Left kidney (tissue), 8 donors: ENCODE measurements around the gene ABCA7. TPM values are rescaled to one million over a fixed set of nuclear protein-coding genes. Genes with fewer than 3 reads are reported as not detected.
A peak's percentile ranks its signal among the peaks of the same experiment; 100 is the strongest.

Experiments
- DNase-seq: peaks from one replicate; pipeline ENCODE4 v3.0.0-alpha.2; 2013
- long read RNA-seq, 8 donors: transcript quantifications; one replicate each; lab custom pipeline, GENCODE V29; 2026
- polyA plus RNA-seq: library from polyadenylated mRNA; unstranded; fragments of 120-200 nt; gene quantifications from one replicate; pipeline ENCODE4 v1.2.1, GENCODE V29; 2013; ENCODE audit not compliant: insufficient read length

Gene ABCA7
- polyA plus RNA-seq: 7.6 TPM
- long read RNA-seq, donor 1: 0 reads
- long read RNA-seq, donor 2: 0 reads
- long read RNA-seq, donor 3: 0 reads
- long read RNA-seq, donor 4: 0 reads
- long read RNA-seq, donor 5: 0 reads
- long read RNA-seq, donor 6: 0 reads
- long read RNA-seq, donor 7: 0 reads
- long read RNA-seq, donor 8: 0 reads

GRCh38 chr19:1039646-1040475 lies at the start of gene ABCA7:
Gene ABCA7, plus strand, starts transcription at chr19:1040107. Its CDS starts 1,255 bp downstream, at chr19:1041362.
- peak; percentile 95 for DNase-seq

- DNase-seq: no peak
These were observed 49.8 kb upstream of the ABCA7 start for GRCh38 chr19:990119-990571.

GRCh38 chr19:990746-991145 lies 49.2 kb upstream of the ABCA7 start:
- no peak for DNase-seq

GRCh38 chr19:991174-991931 lies 48.6 kb upstream of the ABCA7 start:
- no peak for DNase-seq

- DNase-seq: no peak
These were observed 47.8 kb upstream of the ABCA7 start for GRCh38 chr19:991932-992669.

- no peak for DNase-seq
These were observed 47.2 kb upstream of the ABCA7 start for GRCh38 chr19:992670-993055.

GRCh38 chr19:993361-993830 lies 46.5 kb upstream of the ABCA7 start:
- no peak for DNase-seq

- DNase-seq: no peak
These were observed 46.0 kb upstream of the ABCA7 start for GRCh38 chr19:993831-994393.

- no peak for DNase-seq
These were observed 45.4 kb upstream of the ABCA7 start for GRCh38 chr19:994516-994915.

- no peak for DNase-seq
These were observed 44.7 kb upstream of the ABCA7 start for GRCh38 chr19:995051-995827.

- DNase-seq: no peak
These were observed 43.7 kb upstream of the ABCA7 start for GRCh38 chr19:996051-996838.

- no peak for DNase-seq
These were observed 41.8 kb upstream of the ABCA7 start for GRCh38 chr19:998064-998463.

- no peak for DNase-seq
These were observed 40.6 kb upstream of the ABCA7 start for GRCh38 chr19:999379-999719.

GRCh38 chr19:1000095-1000494 lies 39.8 kb upstream of the ABCA7 start, which contains the start of gene GRIN3B:
Gene GRIN3B, plus strand, starts transcription at chr19:1000419. Its CDS starts 19 bp downstream, at chr19:1000438.
- no peak for DNase-seq

- DNase-seq: no peak
These were observed 39.0 kb upstream of the ABCA7 start for GRCh38 chr19:1000591-1001537.

GRCh38 chr19:1001538-1002166 lies 38.3 kb upstream of the ABCA7 start:
- no peak for DNase-seq

- no peak for DNase-seq
These were observed 37.3 kb upstream of the ABCA7 start for GRCh38 chr19:1002600-1002999.

- DNase-seq: no peak
These were observed 36.6 kb upstream of the ABCA7 start for GRCh38 chr19:1003283-1003682.
